Stimulated activated CD8-positive, alpha-beta memory T cell treated with anti-CD3 and anti-CD28 coated beads, Interleukin-7, amount 100 ng/mL, for 4 hours (primary cell): ENCODE measurements around the gene ACTN1.

Source experiments
- DNase-seq, 2 donors: peaks; one replicate each; pipeline ENCODE4 v3.0.0-alpha.2; 2020; ENCODE audit warnings: low read depth in 2 of 2

Gene ACTN1

GRCh38 chr14:68951800-68952530 lies 27.1 kb downstream of the ACTN1 start:
- DNase-seq: no peak

- DNase-seq: no peak
Measured at GRCh38 chr14:68951035-68951797, 27.9 kb downstream of the ACTN1 start.

DNA sequence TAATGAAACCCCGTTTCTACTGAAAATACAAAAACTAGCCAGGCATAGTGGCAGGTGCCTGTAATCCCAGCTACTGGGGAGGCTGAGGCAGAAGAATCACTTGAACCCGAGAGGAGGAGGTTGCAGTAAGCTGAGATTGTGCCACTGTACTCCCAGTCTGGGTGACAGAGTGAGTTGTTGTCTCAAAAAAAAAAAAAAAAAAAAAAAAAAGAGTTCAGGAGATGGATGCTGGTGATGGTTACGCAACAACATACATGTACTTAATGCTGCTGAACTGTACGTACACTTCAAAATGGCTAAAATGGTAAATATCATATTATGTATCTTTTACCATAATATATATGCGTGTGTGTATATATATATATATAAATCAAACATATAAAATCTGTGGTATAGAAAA lies 29.0 kb downstream of the ACTN1 start:
- DNase-seq: no peak

DNA sequence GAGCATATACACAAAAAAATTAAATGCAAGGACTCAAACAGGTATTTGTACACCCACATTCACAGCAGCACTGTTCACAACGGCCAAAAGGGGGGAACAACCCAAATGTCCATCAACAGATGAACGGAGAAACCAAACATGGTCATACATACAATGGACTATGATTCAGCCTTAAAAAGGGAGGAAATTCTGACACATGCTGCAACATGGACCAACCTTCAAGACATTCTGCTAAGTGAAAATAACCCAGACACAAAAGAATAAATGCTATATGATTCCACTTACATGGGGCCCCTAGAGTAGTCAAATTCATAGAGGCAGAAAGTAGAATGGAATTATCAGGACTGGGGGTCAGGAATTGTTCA lies 29.5 kb downstream of the ACTN1 start:
- no peak for DNase-seq

DNA sequence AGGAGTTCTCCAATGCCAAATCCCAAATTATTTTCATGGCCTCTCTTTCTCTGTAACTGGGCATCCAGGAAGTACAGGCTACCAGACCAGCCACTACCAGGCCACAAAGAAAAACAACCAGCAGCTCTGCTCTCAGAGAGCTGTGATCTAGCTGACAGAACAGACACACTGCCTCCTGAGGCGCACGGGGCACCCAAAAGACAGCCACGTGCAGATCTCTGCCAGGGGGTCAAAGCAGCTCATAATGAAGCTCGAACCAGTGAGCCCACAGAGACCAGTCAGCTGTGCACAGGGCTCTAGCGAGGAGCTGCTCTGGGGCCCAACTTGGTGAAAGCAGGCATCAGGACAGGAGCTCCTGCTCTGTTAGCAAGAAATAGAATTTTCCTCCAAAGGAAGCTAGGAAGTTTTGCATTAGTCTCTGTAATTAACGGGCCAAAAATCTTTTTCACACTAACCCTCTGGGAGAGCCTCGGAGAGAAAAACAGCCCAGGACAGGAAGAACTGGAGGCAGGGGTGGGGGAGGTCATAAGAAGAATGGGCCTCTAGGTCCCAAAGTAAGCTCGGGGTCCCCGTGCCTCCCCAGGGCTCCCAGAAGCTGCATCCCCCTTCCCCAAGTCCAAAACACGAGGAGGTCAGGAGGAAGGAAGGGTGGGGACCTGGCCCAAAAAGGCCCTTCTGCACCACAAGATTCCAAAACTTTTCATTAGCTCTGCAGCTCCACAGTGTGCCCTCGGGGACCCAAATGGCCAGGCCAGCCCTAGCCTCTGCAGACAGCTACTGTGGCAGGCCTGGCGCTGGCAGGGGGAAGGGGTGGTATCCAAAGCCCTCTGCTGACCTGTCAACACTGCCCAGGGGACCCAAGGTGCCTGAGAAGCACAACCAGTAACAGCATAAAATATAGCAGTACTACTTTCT lies 30.2 kb downstream of the ACTN1 start:
- DNase-seq: no peak

- no peak for DNase-seq
Measured at GRCh38 chr14:68947802-68948201, 31.3 kb downstream of the ACTN1 start.

DNA sequence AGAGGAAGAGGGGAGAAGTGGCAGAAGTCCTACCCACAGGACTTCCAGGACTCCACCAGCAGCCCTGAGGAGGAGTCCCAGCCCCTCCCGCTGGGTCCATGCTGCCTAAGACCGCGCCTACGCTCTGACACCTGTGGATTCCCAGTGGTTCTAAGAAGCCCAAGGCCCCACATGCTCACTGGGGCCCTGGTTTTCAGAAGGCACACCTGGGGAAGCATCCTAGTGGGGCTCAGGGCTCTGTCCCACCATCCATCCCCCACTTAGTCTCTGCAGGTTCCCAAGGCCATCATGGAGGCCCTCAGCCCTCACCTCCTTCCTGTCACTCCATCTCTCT lies 32.6 kb downstream of the ACTN1 start:
- DNase-seq: no peak

- no peak for DNase-seq
Measured at GRCh38 chr14:68945585-68946488, 33.3 kb downstream of the ACTN1 start.

GRCh38 chr14:68945190-68945584 lies 33.9 kb downstream of the ACTN1 start:
- no peak for DNase-seq

DNA sequence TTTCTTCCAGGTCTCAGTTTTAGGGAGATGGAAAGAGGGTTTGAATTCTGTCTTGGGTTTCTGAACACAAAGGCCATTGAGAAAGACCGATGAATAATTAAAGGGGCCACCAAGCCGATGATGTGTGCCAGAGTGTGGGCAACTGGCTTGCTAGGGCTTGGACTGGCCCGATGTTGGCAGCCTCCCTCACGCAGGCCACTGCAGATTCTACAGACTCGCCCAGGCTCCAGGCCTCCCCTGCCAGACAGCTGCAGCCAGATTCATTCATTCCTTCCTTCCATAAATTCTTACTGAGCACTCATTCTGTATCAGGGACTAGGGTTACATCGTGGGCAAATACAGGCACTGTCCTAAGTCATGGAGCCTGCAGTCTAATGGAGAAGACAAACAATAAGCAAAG lies 34.9 kb downstream of the ACTN1 start:
- no peak for DNase-seq

GRCh38 chr14:68943107-68943506 lies 36.0 kb downstream of the ACTN1 start:
- DNase-seq: no peak

GRCh38 chr14:68942296-68943035 lies 36.6 kb downstream of the ACTN1 start:
- no peak for DNase-seq

GRCh38 chr14:68941820-68942219 lies 37.3 kb downstream of the ACTN1 start:
- no peak for DNase-seq

GRCh38 chr14:68940614-68941185 lies 38.4 kb downstream of the ACTN1 start:
- DNase-seq: no peak

DNA sequence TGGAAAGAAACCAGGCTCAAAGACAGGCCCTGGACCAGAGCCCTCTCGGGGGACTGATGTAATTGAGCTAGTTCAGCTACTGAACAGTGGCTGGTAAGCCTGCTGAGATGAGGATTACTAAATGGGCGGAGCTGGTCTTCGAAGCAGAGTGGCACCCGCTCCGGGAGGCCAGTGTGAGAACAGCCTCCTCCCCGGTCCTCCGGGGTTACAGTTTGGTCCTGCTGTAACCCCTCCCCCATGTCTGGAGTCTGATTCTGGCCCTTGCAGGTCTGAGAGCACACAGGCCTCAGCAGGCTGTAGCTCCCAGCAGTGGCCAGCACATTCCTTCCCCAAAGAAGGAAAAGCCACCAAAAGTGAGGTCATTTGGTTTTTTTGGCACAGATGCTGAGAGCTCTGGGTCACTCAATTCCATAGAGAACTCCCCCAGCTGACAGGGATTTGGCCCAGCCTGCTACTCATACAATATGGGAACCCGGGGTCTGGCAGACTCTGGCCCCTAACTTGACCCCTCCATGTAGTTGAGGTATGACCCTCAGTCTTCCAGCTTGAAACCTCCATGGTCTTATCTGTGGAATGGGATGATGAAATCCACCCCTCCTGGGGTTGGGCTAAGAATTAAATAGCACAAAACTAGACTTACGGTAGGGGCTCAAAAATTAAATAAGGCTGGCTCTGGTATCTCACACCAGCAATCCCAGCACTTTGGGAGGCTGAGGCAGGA lies 39.0 kb downstream of the ACTN1 start:
- no peak for DNase-seq

DNA sequence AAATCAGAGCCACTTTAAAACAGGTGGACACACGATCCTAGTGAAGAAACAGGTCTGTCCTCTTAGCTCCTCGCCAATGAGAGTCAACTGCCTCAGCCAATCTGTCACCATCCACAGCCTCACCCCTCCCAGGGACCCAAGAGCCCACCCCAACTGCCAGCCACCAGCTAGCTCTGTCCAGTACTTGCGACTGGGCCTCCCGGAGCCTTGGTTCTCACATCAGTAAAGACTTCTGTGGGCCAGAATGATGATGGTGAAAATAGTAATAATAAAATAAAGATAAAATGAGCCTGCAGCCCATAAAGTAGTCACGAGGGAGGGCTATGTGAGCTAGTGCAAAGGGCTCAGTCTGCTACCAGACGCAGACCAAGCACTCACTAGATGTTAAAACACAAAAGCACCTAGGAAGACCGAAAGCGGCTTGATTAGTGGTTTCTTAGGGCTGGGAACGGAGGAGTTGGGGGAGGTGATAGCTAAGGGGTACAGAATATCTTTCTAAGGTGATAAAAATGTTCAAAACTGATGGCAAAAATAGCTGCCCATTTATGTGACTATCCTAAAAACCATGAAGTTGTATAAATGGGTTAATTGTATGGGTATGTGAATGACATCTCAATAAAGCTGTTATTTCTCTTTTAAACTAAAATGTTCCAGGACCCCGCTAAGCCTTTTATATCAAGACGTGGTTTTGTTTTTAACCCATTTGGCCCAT lies 39.8 kb downstream of the ACTN1 start:
- no peak for DNase-seq

GRCh38 chr14:68938271-68939150 lies 40.6 kb downstream of the ACTN1 start:
- no peak for DNase-seq
